GM12878 (cell line): ENCODE measurements around the gene PPARA. TPM values are rescaled to one million over a fixed set of nuclear protein-coding genes. Genes with fewer than 3 reads are reported as not detected.
A peak's percentile ranks its signal among the peaks of the same experiment; 100 is the strongest.

Experiments used
- ETV6 ChIP-seq, 2 experiments: fragments of 450-650 bp in 1 of 2; IDR thresholded peaks in 1 of 2; conservative IDR thresholded peaks in 1 of 2; 2 replicates each; pipeline ENCODE4 v1.6.1; 2014; ENCODE audit warnings: antibody characterized with exemption in 1 of 2, borderline replicate concordance in 1 of 2, low read depth in 1 of 2, mild to moderate bottlenecking in 1 of 2, moderate library complexity in 1 of 2
- FOXM1 ChIP-seq: IDR thresholded peaks from 2 replicates; pipeline ENCODE4 v1.6.1; 2012; ENCODE audit warnings: low read depth, mild to moderate bottlenecking, inconsistent platforms, low read length, moderate library complexity
- HCFC1 ChIP-seq: fragments of 150-350 bp; IDR thresholded peaks from 2 replicates; pipeline ENCODE4 v1.6.1; 2014; ENCODE audit warnings: low read length
- HDAC2 ChIP-seq: fragments of 200-600 bp; sonication (generic); IDR thresholded peaks from 2 replicates; pipeline ENCODE4 v1.6.1; 2017
- IRF4 ChIP-seq: IDR thresholded peaks from 2 replicates; pipeline ENCODE4 v1.6.1; 2011; ENCODE audit warnings: low read depth, low read length
- MEF2B ChIP-seq: fragments of 450-650 bp; IDR thresholded peaks from 2 replicates; pipeline ENCODE4 v1.6.1; 2018; ENCODE audit warnings: mild to moderate bottlenecking, moderate library complexity; ENCODE audit not compliant: partially characterized antibody, poor library complexity, severe bottlenecking
- PAX5 ChIP-seq: IDR thresholded peaks from 2 replicates; pipeline ENCODE4 v1.6.1; 2011; ENCODE audit warnings: low read depth, low read length, borderline replicate concordance
- PML ChIP-seq: IDR thresholded peaks from 2 replicates; pipeline ENCODE4 v1.6.1; 2012; ENCODE audit warnings: low read length, inconsistent platforms
- SREBF1 ChIP-seq: IDR thresholded peaks from 2 replicates; pipeline ENCODE4 v1.6.1; 2012; ENCODE audit warnings: mild to moderate bottlenecking, low read length
- STAT3 ChIP-seq: IDR thresholded peaks from 2 replicates; pipeline ENCODE4 v1.6.1; 2011; ENCODE audit warnings: low read depth, low read length, improper control_type of control experiment
- TAF1 ChIP-seq: IDR thresholded peaks from 2 replicates; pipeline ENCODE4 v1.6.1; 2011; ENCODE audit warnings: mild to moderate bottlenecking, low read depth, low read length, borderline replicate concordance
- polyA plus RNA-seq, 11 experiments: library from polyadenylated mRNA; depleted of rRNA in 4 of 11; unstranded in 6 of 11; stranded (reverse) in 5 of 11; fragments of >200 nt; fragmentation: Nextera tagmentation in 4 of 11; fragmentation: Illumina TruSeq in 1 of 11; extraction: Ambion mirVana in 4 of 11; extraction: Trizol in 1 of 11; gene quantifications; 1 replicate in 1 of 11; 2 replicates in 10 of 11; pipeline versions ENCODE4 v1.2.1 to v1.2.3, GENCODE V29; 2011 to 2016; ENCODE audit warnings: inconsistent platforms in 2 of 11, missing spikeins in 2 of 11, low read depth in 1 of 11
- total RNA-seq, 4 experiments: library from RNA; depleted of rRNA in 3 of 4; stranded (reverse); fragments of >200 nt in 3 of 4; fragmentation: Illumina TruSeq in 1 of 4; extraction: Trizol in 1 of 4; gene quantifications; 2 replicates each; pipeline versions ENCODE4 v1.2.1 to v1.2.3, GENCODE V29; 2013 to 2021
- TF ChIP-seq, protein P1 (sequence below): fragments of 450-650 bp; IDR thresholded peaks from 2 replicates; pipeline ENCODE4 v1.6.1; 2017; ENCODE audit warnings: mild to moderate bottlenecking, moderate library complexity
- TF ChIP-seq, protein P2 (sequence below): fragments of 450-650 bp; IDR thresholded peaks from 2 replicates; pipeline ENCODE4 v1.6.1; 2016; ENCODE audit warnings: mild to moderate bottlenecking
- TF ChIP-seq, protein P3 (sequence below): IDR thresholded peaks from 2 replicates; pipeline ENCODE4 v1.6.1; 2012; ENCODE audit warnings: low read depth, low read length, improper control_type of control experiment
- TF ChIP-seq, protein P4 (sequence below): fragments of 450-650 bp; formaldehyde crosslinking; IDR thresholded peaks from 2 replicates; pipeline ENCODE4 v1.4.0; 2022; ENCODE audit warnings: mild to moderate bottlenecking, moderate library complexity
- TF ChIP-seq, protein P5 (sequence below): fragments of 450-650 bp; conservative IDR thresholded peaks from 2 replicates; pipeline ENCODE4 v1.6.1; 2017; ENCODE audit warnings: mild to moderate bottlenecking, moderate library complexity

PPARA gene
- total and polyA plus RNA-seq, 10 of the 15 experiments (the other 5 are each of a cell fraction or from before 2014, with no cell fraction given) = 0.72 to 10.4 (median 4.6) TPM

DNA sequence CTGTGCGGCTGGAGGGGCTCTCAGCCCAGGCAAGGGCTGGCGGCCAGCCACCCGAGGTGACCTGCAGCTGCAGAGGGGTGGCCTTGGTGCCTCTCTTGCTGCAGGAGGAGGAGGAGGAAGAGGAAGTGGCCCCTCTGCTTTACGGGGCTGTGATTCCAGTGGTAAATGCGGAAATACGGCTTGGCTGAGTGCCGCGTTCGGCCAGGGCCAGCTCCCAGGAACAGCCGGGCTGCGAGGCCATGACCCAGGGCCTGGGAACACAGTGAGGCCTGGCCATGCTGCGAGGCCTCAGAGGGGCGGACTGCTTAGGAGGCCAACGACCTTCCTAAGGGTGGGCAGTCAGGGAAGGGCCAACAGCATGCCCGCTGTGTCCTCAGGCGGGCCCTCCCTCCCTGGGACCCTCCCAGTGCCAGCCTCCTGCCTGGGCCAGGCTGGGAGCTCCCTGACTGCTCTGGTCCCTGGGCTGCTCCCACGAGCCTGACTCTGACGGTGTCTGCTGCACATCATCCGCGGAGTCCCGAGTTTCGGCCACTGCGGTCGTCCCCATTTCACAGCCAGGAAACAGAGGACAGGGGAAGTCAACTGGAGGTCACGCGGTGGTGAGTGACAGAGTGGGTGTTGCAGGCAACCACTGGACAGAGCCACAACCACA is 20.8 kb upstream of the PPARA start (continued):
- TF ChIP-seq ETV6 (conservative IDR thresholded peaks at IDR 0.05 in 1 of 2, IDR thresholded peaks at IDR 0.05 in 1 of 2; ENCODE audit: borderline replicate concordance in 1 of 2, low read depth in 1 of 2) (0 out of 4 replicates have a peak, but pooled peaks of 1 of the 2 experiments have one; percentile 44), TAF1 (no peak), MEF2B (peak; percentile 13), PAX5 (no peak), IRF4 (no peak), FOXM1 (no peak), SREBF1 (no peak), HCFC1 (no peak), STAT3 (no peak), PML (no peak), HDAC2 (no peak)
- TF ChIP-seq, protein P1, sequence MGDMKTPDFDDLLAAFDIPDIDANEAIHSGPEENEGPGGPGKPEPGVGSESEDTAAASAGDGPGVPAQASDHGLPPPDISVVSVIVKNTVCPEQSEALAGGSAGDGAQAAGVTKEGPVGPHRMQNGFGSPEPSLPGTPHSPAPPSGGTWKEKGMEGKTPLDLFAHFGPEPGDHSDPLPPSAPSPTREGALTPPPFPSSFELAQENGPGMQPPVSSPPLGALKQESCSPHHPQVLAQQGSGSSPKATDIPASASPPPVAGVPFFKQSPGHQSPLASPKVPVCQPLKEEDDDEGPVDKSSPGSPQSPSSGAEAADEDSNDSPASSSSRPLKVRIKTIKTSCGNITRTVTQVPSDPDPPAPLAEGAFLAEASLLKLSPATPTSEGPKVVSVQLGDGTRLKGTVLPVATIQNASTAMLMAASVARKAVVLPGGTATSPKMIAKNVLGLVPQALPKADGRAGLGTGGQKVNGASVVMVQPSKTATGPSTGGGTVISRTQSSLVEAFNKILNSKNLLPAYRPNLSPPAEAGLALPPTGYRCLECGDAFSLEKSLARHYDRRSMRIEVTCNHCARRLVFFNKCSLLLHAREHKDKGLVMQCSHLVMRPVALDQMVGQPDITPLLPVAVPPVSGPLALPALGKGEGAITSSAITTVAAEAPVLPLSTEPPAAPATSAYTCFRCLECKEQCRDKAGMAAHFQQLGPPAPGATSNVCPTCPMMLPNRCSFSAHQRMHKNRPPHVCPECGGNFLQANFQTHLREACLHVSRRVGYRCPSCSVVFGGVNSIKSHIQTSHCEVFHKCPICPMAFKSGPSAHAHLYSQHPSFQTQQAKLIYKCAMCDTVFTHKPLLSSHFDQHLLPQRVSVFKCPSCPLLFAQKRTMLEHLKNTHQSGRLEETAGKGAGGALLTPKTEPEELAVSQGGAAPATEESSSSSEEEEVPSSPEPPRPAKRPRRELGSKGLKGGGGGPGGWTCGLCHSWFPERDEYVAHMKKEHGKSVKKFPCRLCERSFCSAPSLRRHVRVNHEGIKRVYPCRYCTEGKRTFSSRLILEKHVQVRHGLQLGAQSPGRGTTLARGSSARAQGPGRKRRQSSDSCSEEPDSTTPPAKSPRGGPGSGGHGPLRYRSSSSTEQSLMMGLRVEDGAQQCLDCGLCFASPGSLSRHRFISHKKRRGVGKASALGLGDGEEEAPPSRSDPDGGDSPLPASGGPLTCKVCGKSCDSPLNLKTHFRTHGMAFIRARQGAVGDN = no peak
- TF ChIP-seq, protein P2, sequence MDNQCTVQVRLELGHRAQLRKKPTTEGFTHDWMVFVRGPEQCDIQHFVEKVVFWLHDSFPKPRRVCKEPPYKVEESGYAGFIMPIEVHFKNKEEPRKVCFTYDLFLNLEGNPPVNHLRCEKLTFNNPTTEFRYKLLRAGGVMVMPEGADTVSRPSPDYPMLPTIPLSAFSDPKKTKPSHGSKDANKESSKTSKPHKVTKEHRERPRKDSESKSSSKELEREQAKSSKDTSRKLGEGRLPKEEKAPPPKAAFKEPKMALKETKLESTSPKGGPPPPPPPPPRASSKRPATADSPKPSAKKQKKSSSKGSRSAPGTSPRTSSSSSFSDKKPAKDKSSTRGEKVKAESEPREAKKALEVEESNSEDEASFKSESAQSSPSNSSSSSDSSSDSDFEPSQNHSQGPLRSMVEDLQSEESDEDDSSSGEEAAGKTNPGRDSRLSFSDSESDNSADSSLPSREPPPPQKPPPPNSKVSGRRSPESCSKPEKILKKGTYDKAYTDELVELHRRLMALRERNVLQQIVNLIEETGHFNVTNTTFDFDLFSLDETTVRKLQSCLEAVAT = no peak
- TF ChIP-seq, protein P3, sequence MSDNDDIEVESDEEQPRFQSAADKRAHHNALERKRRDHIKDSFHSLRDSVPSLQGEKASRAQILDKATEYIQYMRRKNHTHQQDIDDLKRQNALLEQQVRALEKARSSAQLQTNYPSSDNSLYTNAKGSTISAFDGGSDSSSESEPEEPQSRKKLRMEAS = no peak
- TF ChIP-seq, protein P4, sequence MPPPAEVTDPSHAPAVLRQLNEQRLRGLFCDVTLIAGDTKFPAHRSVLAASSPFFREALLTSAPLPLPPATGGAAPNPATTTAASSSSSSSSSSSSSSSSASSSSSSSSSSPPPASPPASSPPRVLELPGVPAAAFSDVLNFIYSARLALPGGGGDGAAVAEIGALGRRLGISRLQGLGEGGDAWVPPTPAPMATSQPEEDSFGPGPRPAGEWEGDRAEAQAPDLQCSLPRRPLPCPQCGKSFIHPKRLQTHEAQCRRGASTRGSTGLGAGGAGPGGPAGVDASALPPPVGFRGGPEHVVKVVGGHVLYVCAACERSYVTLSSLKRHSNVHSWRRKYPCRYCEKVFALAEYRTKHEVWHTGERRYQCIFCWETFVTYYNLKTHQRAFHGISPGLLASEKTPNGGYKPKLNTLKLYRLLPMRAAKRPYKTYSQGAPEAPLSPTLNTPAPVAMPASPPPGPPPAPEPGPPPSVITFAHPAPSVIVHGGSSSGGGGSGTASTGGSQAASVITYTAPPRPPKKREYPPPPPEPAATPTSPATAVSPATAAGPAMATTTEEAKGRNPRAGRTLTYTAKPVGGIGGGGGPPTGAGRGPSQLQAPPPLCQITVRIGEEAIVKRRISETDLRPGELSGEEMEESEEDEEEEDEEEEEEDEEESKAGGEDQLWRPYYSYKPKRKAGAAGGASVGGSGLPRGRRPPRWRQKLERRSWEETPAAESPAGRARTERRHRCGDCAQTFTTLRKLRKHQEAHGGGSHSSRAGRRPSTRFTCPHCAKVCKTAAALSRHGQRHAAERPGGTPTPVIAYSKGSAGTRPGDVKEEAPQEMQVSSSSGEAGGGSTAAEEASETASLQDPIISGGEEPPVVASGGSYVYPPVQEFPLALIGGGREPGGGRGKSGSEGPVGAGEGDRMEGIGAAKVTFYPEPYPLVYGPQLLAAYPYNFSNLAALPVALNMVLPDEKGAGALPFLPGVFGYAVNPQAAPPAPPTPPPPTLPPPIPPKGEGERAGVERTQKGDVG = no peak
- TF ChIP-seq, protein P5, sequence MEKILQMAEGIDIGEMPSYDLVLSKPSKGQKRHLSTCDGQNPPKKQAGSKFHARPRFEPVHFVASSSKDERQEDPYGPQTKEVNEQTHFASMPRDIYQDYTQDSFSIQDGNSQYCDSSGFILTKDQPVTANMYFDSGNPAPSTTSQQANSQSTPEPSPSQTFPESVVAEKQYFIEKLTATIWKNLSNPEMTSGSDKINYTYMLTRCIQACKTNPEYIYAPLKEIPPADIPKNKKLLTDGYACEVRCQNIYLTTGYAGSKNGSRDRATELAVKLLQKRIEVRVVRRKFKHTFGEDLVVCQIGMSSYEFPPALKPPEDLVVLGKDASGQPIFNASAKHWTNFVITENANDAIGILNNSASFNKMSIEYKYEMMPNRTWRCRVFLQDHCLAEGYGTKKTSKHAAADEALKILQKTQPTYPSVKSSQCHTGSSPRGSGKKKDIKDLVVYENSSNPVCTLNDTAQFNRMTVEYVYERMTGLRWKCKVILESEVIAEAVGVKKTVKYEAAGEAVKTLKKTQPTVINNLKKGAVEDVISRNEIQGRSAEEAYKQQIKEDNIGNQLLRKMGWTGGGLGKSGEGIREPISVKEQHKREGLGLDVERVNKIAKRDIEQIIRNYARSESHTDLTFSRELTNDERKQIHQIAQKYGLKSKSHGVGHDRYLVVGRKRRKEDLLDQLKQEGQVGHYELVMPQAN = no peak
